IMR-90 (cell line): ENCODE results near the gene GLYAT. TPM values are rescaled to one million over a fixed set of nuclear protein-coding genes. Genes with fewer than 3 reads are reported as not detected.

ENCODE experiments used
- ATAC-seq: fragments of 200-7000 bp; cut with Tn5 transposase; 2 replicates; pipeline ENCODE4 v1.9.1; 2020; ENCODE audit warnings: low read depth, mild to moderate bottlenecking, moderate library complexity
- BruUV-seq: library from RNA; stranded (reverse); fragments of 400-500 nt; replicated peaks from 2 replicates; lab custom pipeline; 2021; lab: Mats Ljungman, UMichigan
- CTCF ChIA-PET: fragments of 300-600 bp; formaldehyde crosslinking; extraction: SDS; loops from one replicate; lab custom pipeline; 2021; ENCODE audit warnings: antibody characterized with exemption; lab: Yijun Ruan, JAX
- POLR2A ChIA-PET: fragments of 300-600 bp; sonication (Branson Sonifier 250); formaldehyde crosslinking; loops from one replicate; lab custom pipeline; 2022; ENCODE audit warnings: antibody characterized with exemption; ENCODE audit not compliant: unreplicated experiment; lab: Charles Lee
- DNase-seq: peaks from one replicate; pipeline ENCODE4 v3.0.0; 2013
- H2AFZ ChIP-seq: replicated peaks from 2 replicates; pipeline ENCODE3; 2013; ENCODE audit warnings: low read length, mild to moderate bottlenecking; ENCODE audit not compliant: poor library complexity
- H2AK5ac ChIP-seq: 2 replicates; pipeline ENCODE4 v1.6.1; 2013; ENCODE audit warnings: low read depth, low read length, inconsistent platforms
- H2AK9ac ChIP-seq: replicated peaks from 2 replicates; pipeline ENCODE3; 2013; ENCODE audit warnings: mild to moderate bottlenecking, low read depth, low read length, moderate library complexity; ENCODE audit not compliant: poor library complexity
- H2BK120ac ChIP-seq: 2 replicates; pipeline ENCODE4 v1.6.1; 2013; ENCODE audit warnings: low read depth, low read length, inconsistent platforms
- H2BK15ac ChIP-seq: 3 replicates; pipeline ENCODE4 v1.6.1; 2013; ENCODE audit warnings: low read depth, low read length, inconsistent platforms
- H2BK20ac ChIP-seq: 2 replicates; pipeline ENCODE4 v1.6.1; 2013; ENCODE audit warnings: low read depth, mild to moderate bottlenecking, inconsistent platforms, low read length, moderate library complexity
- H2BK5ac ChIP-seq: 2 replicates; pipeline ENCODE4 v1.6.1; 2013; ENCODE audit warnings: mild to moderate bottlenecking, low read depth, low read length, inconsistent platforms; ENCODE audit not compliant: poor library complexity, severe bottlenecking
- H3K14ac ChIP-seq: replicated peaks from 2 replicates; pipeline ENCODE4 v1.6.1; 2013; ENCODE audit warnings: low read depth, low read length, inconsistent platforms
- H3K18ac ChIP-seq: 2 replicates; pipeline ENCODE4 v1.6.1; 2013; ENCODE audit warnings: low read depth, low read length, control low read depth
- H3K23ac ChIP-seq: 2 replicates; pipeline ENCODE4 v1.6.1; 2013; ENCODE audit warnings: low read depth, low read length, inconsistent platforms
- H3K27ac ChIP-seq: 2 replicates; pipeline ENCODE4 v1.5.1; 2013; ENCODE audit warnings: mild to moderate bottlenecking, control low read depth, low read length; ENCODE audit not compliant: insufficient read depth
- H3K27me3 ChIP-seq: 2 replicates; pipeline ENCODE4 v1.6.1; 2013; ENCODE audit warnings: low read length; ENCODE audit not compliant: control insufficient read depth, insufficient read depth
- H3K36me3 ChIP-seq: 2 replicates; pipeline ENCODE4 v1.6.1; 2013; ENCODE audit warnings: low read length, mixed read lengths; ENCODE audit not compliant: control insufficient read depth, insufficient read depth
- H3K4ac ChIP-seq: 2 replicates; pipeline ENCODE4 v1.6.1; 2013; ENCODE audit warnings: low read depth, low read length, inconsistent platforms
- H3K4me1 ChIP-seq: 2 replicates; pipeline ENCODE4 v1.6.1; 2013; ENCODE audit warnings: low read length, mixed read lengths; ENCODE audit not compliant: control insufficient read depth, insufficient read depth
- H3K4me2 ChIP-seq: 2 replicates; pipeline ENCODE4 v1.6.1; 2013; ENCODE audit warnings: low read depth, mild to moderate bottlenecking, control low read depth, low read length, moderate library complexity
- H3K4me3 ChIP-seq: 2 replicates; pipeline ENCODE4 v1.5.1; 2013; ENCODE audit warnings: low read depth, mild to moderate bottlenecking, control low read depth, low read length, moderate library complexity; ENCODE audit not compliant: insufficient read depth
- H3K56ac ChIP-seq: 2 replicates; pipeline ENCODE4 v1.6.1; 2013; ENCODE audit warnings: low read length, inconsistent platforms; ENCODE audit not compliant: insufficient read depth; ENCODE audit errors: extremely low read depth
- H3K79me1 ChIP-seq, 2 experiments: 2 replicates each; pipeline ENCODE4 v1.6.1; 2013; ENCODE audit warnings: low read length in 2 of 2, inconsistent platforms in 1 of 2, low read depth in 1 of 2
- H3K9ac ChIP-seq: 2 replicates; pipeline ENCODE4 v1.6.1; 2013; ENCODE audit warnings: low read depth, low read length, control low read depth
- H3K9me1 ChIP-seq: 2 replicates; pipeline ENCODE4 v1.6.1; 2013; ENCODE audit warnings: low read length, inconsistent platforms; ENCODE audit not compliant: insufficient read depth
- H3K9me3 ChIP-seq: 2 replicates; pipeline ENCODE4 v1.6.1; 2013; ENCODE audit warnings: low read length; ENCODE audit not compliant: control insufficient read depth, insufficient read depth
- H4K20me1 ChIP-seq: 2 replicates; pipeline ENCODE4 v1.6.1; 2013; ENCODE audit warnings: low read length, inconsistent platforms; ENCODE audit not compliant: insufficient read depth
- H4K5ac ChIP-seq: 2 replicates; pipeline ENCODE4 v1.6.1; 2013; ENCODE audit warnings: mild to moderate bottlenecking, low read depth, low read length, control low read depth
- H4K8ac ChIP-seq, 2 experiments: 2 replicates each; pipeline ENCODE4 v1.6.1; 2013; ENCODE audit warnings: low read depth in 2 of 2, low read length in 2 of 2, control low read depth in 1 of 2, inconsistent platforms in 1 of 2
- H4K91ac ChIP-seq: 2 replicates; pipeline ENCODE4 v1.6.1; 2013; ENCODE audit warnings: low read depth, low read length, inconsistent platforms; ENCODE audit not compliant: insufficient read depth
- BHLHE40 ChIP-seq: fragments of 150-350 bp; IDR thresholded peaks from 2 replicates; pipeline ENCODE4 v1.6.1; 2016; ENCODE audit warnings: mild to moderate bottlenecking, low read depth, low read length
- CEBPB ChIP-seq: IDR thresholded peaks from 2 replicates; pipeline ENCODE4 v1.6.1; 2012; ENCODE audit warnings: low read depth, low read length, improper control_type of control experiment
- CHD1 ChIP-seq: IDR thresholded peaks from 2 replicates; pipeline ENCODE4 v1.6.1; 2012; ENCODE audit warnings: low read depth, low read length, improper control_type of control experiment
- MAFK ChIP-seq: IDR thresholded peaks from 2 replicates; pipeline ENCODE4 v1.6.1; 2012; ENCODE audit warnings: low read depth, low read length, improper control_type of control experiment
- MAZ ChIP-seq: IDR thresholded peaks from 2 replicates; pipeline ENCODE4 v1.6.1; 2012; ENCODE audit warnings: low read depth, mild to moderate bottlenecking, low read length, improper control_type of control experiment, moderate library complexity, borderline replicate concordance
- MXI1 ChIP-seq: IDR thresholded peaks from 2 replicates; pipeline ENCODE4 v1.6.1; 2012; ENCODE audit warnings: low read depth, mild to moderate bottlenecking, low read length, moderate library complexity, borderline replicate concordance
- NFE2L2 ChIP-seq: fragments of 150-350 bp; IDR thresholded peaks from 2 replicates; pipeline ENCODE4 v1.6.1; 2016; ENCODE audit warnings: low read depth, mild to moderate bottlenecking, low read length
- RAD21 ChIP-seq: IDR thresholded peaks from 2 replicates; pipeline ENCODE4 v1.6.1; 2012; ENCODE audit warnings: low read length, improper control_type of control experiment
- RCOR1 ChIP-seq: IDR thresholded peaks from 2 replicates; pipeline ENCODE4 v1.6.1; 2012; ENCODE audit warnings: mild to moderate bottlenecking, low read length, improper control_type of control experiment; ENCODE audit not compliant: insufficient replicate concordance
- RFX5 ChIP-seq: IDR thresholded peaks from 2 replicates; pipeline ENCODE4 v1.8.0; 2012; ENCODE audit warnings: low read depth, mild to moderate bottlenecking, low read length, moderate library complexity
- WGBS, 2 experiments: methylation state at CpG; one replicate each; pipeline versions ENCODE4 v1.1.5 to v1.1.7; 2013; ENCODE audit warnings: missing lambda C conversion rate in 2 of 2; ENCODE audit not compliant: insufficient read length in 1 of 2; ENCODE audit errors: extremely low coverage in 2 of 2; 5-methylcytosine and 5-hydroxymethylcytosine counted together
- dilution Hi-C: fragments of 300-500 bp; cut with HindIII; formaldehyde crosslinking; loops from one replicate; pipeline ENCODE4 v1.14.3; 2018; ENCODE audit warnings: low sequenced_read_pairs; ENCODE audit not compliant: unreplicated experiment
- in situ Hi-C: fragments of 300-500 bp; cut with MboI; formaldehyde crosslinking; loops from 3 replicates; pipeline ENCODE4 v1.14.3; 2019; ENCODE audit warnings: low sequenced_read_pairs, inconsistent platforms, mixed read lengths
- intact Hi-C: fragments of 100-400 bp; cut with micrococcal nuclease; formaldehyde crosslinking; loops from 2 replicates; pipeline ENCODE4 v1.10.0; 2022
- polyA plus RNA-seq, 3 experiments: library from polyadenylated mRNA; depleted of rRNA; stranded (reverse); fragments of >200 nt; gene quantifications; 2 replicates each; pipeline ENCODE4 v1.2.3, GENCODE V29; 2012; ENCODE audit warnings: low replicate concordance in 1 of 3
- total RNA-seq: library from RNA; depleted of rRNA; stranded (reverse); fragments of >200 nt; gene quantifications from 2 replicates; pipeline ENCODE4 v1.2.3, GENCODE V29; 2012
- TF ChIP-seq, protein P1 (sequence below): fragments of 150-350 bp; IDR thresholded peaks from 2 replicates; pipeline ENCODE4 v1.6.1; 2016; ENCODE audit warnings: low read depth, mild to moderate bottlenecking, low read length, moderate library complexity, borderline replicate concordance
- TF ChIP-seq, protein P2 (sequence below): conservative IDR thresholded peaks from 2 replicates; pipeline ENCODE4 v1.5.1; 2012; ENCODE audit warnings: mild to moderate bottlenecking, low read depth, low read length, improper control_type of control experiment

Gene GLYAT
- total and polyA plus RNA-seq, 2 of the 4 experiments (the other 2 are of a cell fraction), result not detected

DNA sequence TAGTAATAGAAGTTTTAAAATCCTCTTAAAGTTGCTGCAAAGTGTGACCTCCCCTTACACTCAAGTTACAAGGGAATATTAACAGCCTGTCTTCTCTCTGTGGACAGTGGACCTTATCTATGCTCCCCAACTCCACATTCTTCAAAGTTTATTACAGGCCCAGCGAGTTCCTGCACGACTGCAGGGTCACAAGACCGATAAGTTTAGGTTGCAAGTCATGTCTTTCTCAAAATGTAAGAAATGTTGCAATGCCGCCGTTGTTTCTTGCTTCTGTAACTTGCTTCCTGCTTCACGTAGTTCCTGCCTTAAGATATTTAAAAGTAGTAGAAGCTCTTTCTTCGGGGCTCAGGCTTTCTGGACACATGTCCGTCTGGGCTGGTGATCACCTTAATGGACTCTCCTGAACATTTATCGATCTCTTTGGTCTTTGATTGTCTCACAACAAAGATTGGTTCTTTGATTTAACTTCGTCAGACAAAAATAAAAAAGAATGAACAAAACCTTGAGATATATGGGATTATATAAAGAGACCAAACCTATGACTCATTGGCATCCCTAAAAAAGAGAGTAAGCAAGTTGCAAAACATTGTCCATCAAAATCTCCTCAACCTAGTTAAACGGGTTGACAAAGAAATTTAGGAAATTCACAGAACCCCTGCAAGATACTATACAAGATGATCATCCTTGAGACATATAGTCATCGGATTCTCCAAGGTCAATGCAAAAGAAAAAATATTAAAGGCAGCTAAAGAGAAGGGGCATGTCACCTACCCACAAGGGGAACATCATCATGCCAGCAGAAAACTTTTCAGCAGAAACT, 45.4 kb upstream of the GLYAT start:
- no TSS peak for BruUV-seq
- Histone ChIP-seq H3K4me2 (no peak overlapping the region), H2BK15ac (no peak overlapping the region), H3K14ac (no peak overlapping the region), H4K5ac (no peak overlapping the region), H3K4me1 (no peaks in the 10 kb centered on the region), H2AFZ (no peak overlapping the region), H2BK120ac (no peak overlapping the region), H2AK5ac (no peak overlapping the region), H3K9ac (no peak overlapping the region), H3K18ac (no peak overlapping the region), H2BK20ac (no peak overlapping the region), H2BK5ac (no peak overlapping the region), H3K27ac (no peak overlapping the region), H3K56ac (no peak overlapping the region), H3K4ac (no peak overlapping the region), H3K79me1 (no peaks in the 10 kb centered on the region), H3K9me1 (no peaks in the 10 kb centered on the region), H2AK9ac (no peak overlapping the region), H4K8ac (no peak overlapping the region), H3K27me3 (no peaks in the 10 kb centered on the region; the same call in 1 of the 2 replicates), H3K36me3 (no peaks in the 10 kb centered on the region), H3K23ac (no peak overlapping the region), H3K9me3 (no peaks in the 10 kb centered on the region), H4K91ac (no peak overlapping the region), H3K4me3 (no peak overlapping the region), H4K20me1 (no peaks in the 10 kb centered on the region)
- in situ Hi-C loops, result no loop called here
- intact Hi-C loops, result no loop called here
- ChIA-PET POLR2A (no interaction called here), CTCF (no interaction called here)
- ATAC-seq (no peak), DNase-seq (no peak)
- dilution Hi-C loops, result no loop called here
- TF ChIP-seq RFX5, result no peak
- no peak for TF ChIP-seq CHD1
- no peak for TF ChIP-seq RCOR1
- TF ChIP-seq MAZ, result no peak
- TF ChIP-seq NFE2L2, result no peak
- TF ChIP-seq MXI1, result no peak
- TF ChIP-seq MAFK, result no peak
- TF ChIP-seq, protein P1, sequence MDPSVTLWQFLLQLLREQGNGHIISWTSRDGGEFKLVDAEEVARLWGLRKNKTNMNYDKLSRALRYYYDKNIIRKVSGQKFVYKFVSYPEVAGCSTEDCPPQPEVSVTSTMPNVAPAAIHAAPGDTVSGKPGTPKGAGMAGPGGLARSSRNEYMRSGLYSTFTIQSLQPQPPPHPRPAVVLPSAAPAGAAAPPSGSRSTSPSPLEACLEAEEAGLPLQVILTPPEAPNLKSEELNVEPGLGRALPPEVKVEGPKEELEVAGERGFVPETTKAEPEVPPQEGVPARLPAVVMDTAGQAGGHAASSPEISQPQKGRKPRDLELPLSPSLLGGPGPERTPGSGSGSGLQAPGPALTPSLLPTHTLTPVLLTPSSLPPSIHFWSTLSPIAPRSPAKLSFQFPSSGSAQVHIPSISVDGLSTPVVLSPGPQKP, result no peak
- TF ChIP-seq, protein P2, sequence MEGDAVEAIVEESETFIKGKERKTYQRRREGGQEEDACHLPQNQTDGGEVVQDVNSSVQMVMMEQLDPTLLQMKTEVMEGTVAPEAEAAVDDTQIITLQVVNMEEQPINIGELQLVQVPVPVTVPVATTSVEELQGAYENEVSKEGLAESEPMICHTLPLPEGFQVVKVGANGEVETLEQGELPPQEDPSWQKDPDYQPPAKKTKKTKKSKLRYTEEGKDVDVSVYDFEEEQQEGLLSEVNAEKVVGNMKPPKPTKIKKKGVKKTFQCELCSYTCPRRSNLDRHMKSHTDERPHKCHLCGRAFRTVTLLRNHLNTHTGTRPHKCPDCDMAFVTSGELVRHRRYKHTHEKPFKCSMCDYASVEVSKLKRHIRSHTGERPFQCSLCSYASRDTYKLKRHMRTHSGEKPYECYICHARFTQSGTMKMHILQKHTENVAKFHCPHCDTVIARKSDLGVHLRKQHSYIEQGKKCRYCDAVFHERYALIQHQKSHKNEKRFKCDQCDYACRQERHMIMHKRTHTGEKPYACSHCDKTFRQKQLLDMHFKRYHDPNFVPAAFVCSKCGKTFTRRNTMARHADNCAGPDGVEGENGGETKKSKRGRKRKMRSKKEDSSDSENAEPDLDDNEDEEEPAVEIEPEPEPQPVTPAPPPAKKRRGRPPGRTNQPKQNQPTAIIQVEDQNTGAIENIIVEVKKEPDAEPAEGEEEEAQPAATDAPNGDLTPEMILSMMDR, result no peak
- no peak for TF ChIP-seq BHLHE40
- no peak for TF ChIP-seq CEBPB
- no peak for TF ChIP-seq RAD21
- WGBS, 2 experiments, result 74% methylated on average over 3 of the region's 12 CpGs; no CpG with 5 or more reads in 1 of the 2 experiments
